ENCODE results near the gene HSD17B10. TPM values are rescaled to one million over a fixed set of nuclear protein-coding genes. Genes with fewer than 3 reads are reported as not detected.

Gene HSD17B10
- total RNA-seq, 4 donors from 2014 or later = 12.5 to 47.5 (median 42.2) TPM

DNA sequence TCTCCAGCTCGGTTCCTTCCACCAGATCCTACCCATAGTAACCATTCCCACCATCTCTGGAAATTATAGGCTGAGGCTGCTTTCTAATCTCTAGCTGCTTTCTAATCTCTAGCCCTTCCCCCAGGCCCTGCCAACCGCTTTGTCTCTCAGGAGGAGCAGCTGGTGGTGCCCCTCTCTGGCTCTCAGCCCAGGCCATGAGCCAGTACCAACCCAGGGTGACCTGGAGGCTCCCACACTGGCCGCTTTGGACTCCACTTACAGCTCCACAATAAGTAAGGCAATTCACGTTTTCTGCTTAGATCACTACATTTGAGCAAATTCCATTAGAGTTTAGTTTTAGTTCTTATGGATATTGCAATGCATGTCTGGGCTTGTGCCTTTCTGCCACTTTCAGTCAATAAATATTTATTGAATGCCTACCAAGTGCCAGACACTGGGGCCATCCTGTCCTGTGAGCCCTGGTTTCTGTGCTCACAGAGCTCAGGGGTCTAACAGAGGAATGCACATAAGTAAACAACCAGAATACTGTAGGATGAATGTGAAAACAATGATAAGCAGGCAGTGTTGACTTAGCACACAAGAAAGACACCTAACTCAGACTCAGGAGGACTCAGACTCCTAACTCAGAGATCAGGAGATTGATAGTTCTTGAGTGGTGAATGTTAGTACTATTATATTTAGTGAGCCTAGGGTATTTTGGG is 50.6 kb downstream of the HSD17B10 start:
- in situ Hi-C loops (cut with MboI; ENCODE audit: low pct_ligation_motif_present in 1 of 4, low pct_unique_long_range_greater_than_20kb in 1 of 4, low sequenced_read_pairs in 3 of 4) (no loop called here), intact Hi-C loops (cut with DNase I; ENCODE audit: low total_unique reads) (no loop called here)
- DNase-seq = no peak
- Histone ChIP-seq H3K27me3 (no peaks in the 10 kb centered on the region), H3K9me3 (no peaks in the 10 kb centered on the region), H3K4me1 (no peaks in the 10 kb centered on the region), H3K4me3 (no peak overlapping the region), H3K27ac (no peak overlapping the region), H3K36me3 (no peaks in the 10 kb centered on the region)
- TF ChIP-seq POLR2A (IDR thresholded peaks at IDR 0.05) = no peak
- TF ChIP-seq, protein P1, sequence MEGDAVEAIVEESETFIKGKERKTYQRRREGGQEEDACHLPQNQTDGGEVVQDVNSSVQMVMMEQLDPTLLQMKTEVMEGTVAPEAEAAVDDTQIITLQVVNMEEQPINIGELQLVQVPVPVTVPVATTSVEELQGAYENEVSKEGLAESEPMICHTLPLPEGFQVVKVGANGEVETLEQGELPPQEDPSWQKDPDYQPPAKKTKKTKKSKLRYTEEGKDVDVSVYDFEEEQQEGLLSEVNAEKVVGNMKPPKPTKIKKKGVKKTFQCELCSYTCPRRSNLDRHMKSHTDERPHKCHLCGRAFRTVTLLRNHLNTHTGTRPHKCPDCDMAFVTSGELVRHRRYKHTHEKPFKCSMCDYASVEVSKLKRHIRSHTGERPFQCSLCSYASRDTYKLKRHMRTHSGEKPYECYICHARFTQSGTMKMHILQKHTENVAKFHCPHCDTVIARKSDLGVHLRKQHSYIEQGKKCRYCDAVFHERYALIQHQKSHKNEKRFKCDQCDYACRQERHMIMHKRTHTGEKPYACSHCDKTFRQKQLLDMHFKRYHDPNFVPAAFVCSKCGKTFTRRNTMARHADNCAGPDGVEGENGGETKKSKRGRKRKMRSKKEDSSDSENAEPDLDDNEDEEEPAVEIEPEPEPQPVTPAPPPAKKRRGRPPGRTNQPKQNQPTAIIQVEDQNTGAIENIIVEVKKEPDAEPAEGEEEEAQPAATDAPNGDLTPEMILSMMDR (IDR thresholded peaks at IDR 0.05) = no peak
- no peak for TF ChIP-seq EP300 (IDR thresholded peaks at IDR 0.05; ENCODE audit: low read depth)
- TF ChIP-seq POLR2AphosphoS5 (IDR thresholded peaks at IDR 0.05) = no peak
- WGBS, 2 donors (ENCODE audit: low coverage in 1 of 2) = 90% methylated on average over 4 of the region's 4 CpGs; no CpG with 5 or more reads in 1 of the 2 donors

Small RNA genes within 50 kb of the gene (small RNA-seq; reads per million reads assigned to genes)
- gene MIR6857 = 0 reads per million in 4 donors
- 0 to 0.56 (median 0) reads per million in 4 donors for gene VTRNA3-1P

Other genes with a start within 250 kb of the HSD17B10 start
- 100 to 1,000 TPM in 3 of 4 donors, 10 to 100 TPM in 1; 68.4 to 387 (median 124) TPM for gene KDM5C, start 209.2 kb downstream of the HSD17B10 start, total RNA-seq
- 100 to 1,000 TPM in 1 of 4 donors, 10 to 100 TPM in 3; 41.2 to 104 (median 46.3) TPM for gene IQSEC2, start 152.8 kb downstream of the HSD17B10 start, total RNA-seq
- 100 to 1,000 TPM in 1 of 4 donors, 10 to 100 TPM in 3; 25.3 to 113 (median 52.9) TPM for gene SMC1A, start 11.7 kb downstream of the HSD17B10 start, total RNA-seq
- gene RIBC1, start 11.5 kb downstream of the HSD17B10 start, total RNA-seq = 1 to 10 TPM in 1 of 4 donors, under 1 TPM in 1, not detected in 2; 0.79 to 1.1 TPM